Measurements from ENCODE around the gene KRT6C. TPM values are rescaled to one million over a fixed set of nuclear protein-coding genes. Genes with fewer than 3 reads are reported as not detected.

The KRT6C gene
- total RNA-seq, 1 experiment from 2014 or later: not detected

- no peak for DNase-seq (ENCODE audit: low read depth)
Observed at GRCh38 chr12:52434760-52435530, 38.7 kb downstream of the KRT6C start.

GRCh38 chr12:52434081-52434733 is 39.4 kb downstream of the KRT6C start, which contains the start of gene KRT75:
Gene KRT75, minus strand, starts transcription at chr12:52434371. Its CDS starts 67 bp downstream, at chr12:52434304.
- no peak for DNase-seq (ENCODE audit: low read depth)

GRCh38 chr12:52433501-52434080 is 40.0 kb downstream of the KRT6C start:
- DNase-seq (ENCODE audit: low read depth): no peak

- DNase-seq (ENCODE audit: low read depth): no peak
Observed at GRCh38 chr12:52432559-52433207, 40.9 kb downstream of the KRT6C start.

- no peak for DNase-seq (ENCODE audit: low read depth)
Observed at GRCh38 chr12:52428121-52428520, 45.5 kb downstream of the KRT6C start.

- DNase-seq (ENCODE audit: low read depth): no peak
Observed at GRCh38 chr12:52427083-52427482, 46.5 kb downstream of the KRT6C start.

- DNase-seq (ENCODE audit: low read depth): no peak
Observed at GRCh38 chr12:52426034-52426433, 47.6 kb downstream of the KRT6C start.

- no peak for DNase-seq (ENCODE audit: low read depth)
Observed at GRCh38 chr12:52425466-52425865, 48.1 kb downstream of the KRT6C start.

GRCh38 chr12:52423661-52424500 is 49.7 kb downstream of the KRT6C start:
- no peak for DNase-seq (ENCODE audit: low read depth)

GRCh38 chr12:52423035-52423434 is 50.6 kb downstream of the KRT6C start:
- no peak for DNase-seq (ENCODE audit: low read depth)

GRCh38 chr12:52419656-52420055 is 53.9 kb downstream of the KRT6C start:
- DNase-seq (ENCODE audit: low read depth): no peak

- no peak for DNase-seq (ENCODE audit: low read depth)
Observed at GRCh38 chr12:52418576-52419110, 55.0 kb downstream of the KRT6C start.

Other genes starting within 250 kb of the KRT6C start
- 0.68 and 2.3 TPM in 2 replicates for gene KRT7, start 240.6 kb downstream of the KRT6C start, total RNA-seq (2014; rRNA removed; shearing (Covaris generic))
- gene KRT86, start 199.2 kb downstream of the KRT6C start, total RNA-seq (2014; rRNA removed; shearing (Covaris generic)): 0.10 and 0.48 TPM in 2 replicates
- 0.72 and 0.88 TPM in 2 replicates for gene KRT81, start 182.3 kb downstream of the KRT6C start, total RNA-seq (2014; rRNA removed; shearing (Covaris generic))
- not detected in 2 replicates for gene KRT83, start 152.4 kb downstream of the KRT6C start, total RNA-seq (2014; rRNA removed; shearing (Covaris generic))
- not detected in 2 replicates for gene KRT85, start 106.3 kb downstream of the KRT6C start, total RNA-seq (2014; rRNA removed; shearing (Covaris generic))
- not detected in 2 replicates for gene KRT84, start 88.2 kb downstream of the KRT6C start, total RNA-seq (2014; rRNA removed; shearing (Covaris generic))
- not detected in 2 replicates for gene KRT82, start 67.5 kb downstream of the KRT6C start, total RNA-seq (2014; rRNA removed; shearing (Covaris generic))
- not detected in 2 replicates for gene KRT75, start 39.4 kb downstream of the KRT6C start, total RNA-seq (2014; rRNA removed; shearing (Covaris generic))
- gene KRT6B, start 21.7 kb downstream of the KRT6C start, total RNA-seq (2014; rRNA removed; shearing (Covaris generic)): not detected in 2 replicates
- not detected in 2 replicates for gene KRT6A, start 19.5 kb upstream of the KRT6C start, total RNA-seq (2014; rRNA removed; shearing (Covaris generic))
- gene KRT5, start 46.6 kb upstream of the KRT6C start, total RNA-seq (2014; rRNA removed; shearing (Covaris generic)): not detected in 2 replicates
- gene KRT71, start 79.3 kb upstream of the KRT6C start, total RNA-seq (2014; rRNA removed; shearing (Covaris generic)): not detected in 2 replicates
- not detected in 2 replicates for gene KRT74, start 100.0 kb upstream of the KRT6C start, total RNA-seq (2014; rRNA removed; shearing (Covaris generic))
- not detected in 2 replicates for gene KRT72, start 127.7 kb upstream of the KRT6C start, total RNA-seq (2014; rRNA removed; shearing (Covaris generic))
- not detected in 2 replicates for gene KRT73, start 144.8 kb upstream of the KRT6C start, total RNA-seq (2014; rRNA removed; shearing (Covaris generic))
- gene KRT2, start 178.4 kb upstream of the KRT6C start, total RNA-seq (2014; rRNA removed; shearing (Covaris generic)): not detected in 2 replicates
- not detected in 2 replicates for gene KRT1, start 206.6 kb upstream of the KRT6C start, total RNA-seq (2014; rRNA removed; shearing (Covaris generic))
- not detected in 2 replicates for gene KRT77, start 229.7 kb upstream of the KRT6C start, total RNA-seq (2014; rRNA removed; shearing (Covaris generic))